A549 treated with DMSO at 1 μM for 4 hours (cell line): ENCODE results near the gene CHTOP. TPM values are rescaled to one million over a fixed set of nuclear protein-coding genes. Genes with fewer than 3 reads are reported as not detected.

ENCODE experiments used
- total RNA-seq: library from RNA; stranded (reverse); fragments of 200-300 nt; extraction: Qiagen RNA extraction; gene quantifications from 5 replicates; pipeline ENCODE4 v1.2.3, GENCODE V29; 2022; ENCODE audit warnings: low read depth

CHTOP gene
- total RNA-seq = 72.8 to 90.3 TPM (median 76.0 TPM) in 5 replicates

GRCh38 chr1:153633754-153634665 is at the start of gene CHTOP:
TSS of gene CHTOP (plus strand) at chr1:153634066. CDS start at chr1:153636589, 2,523 bp downstream.

GRCh38 chr1:153612755-153613331 is 21.0 kb upstream of the CHTOP start, which contains the start of gene S100A16:
TSS of gene S100A16 (minus strand) at chr1:153613137. CDS start at chr1:153608151, 4,986 bp downstream.

GRCh38 chr1:153616144-153616916 is 17.5 kb upstream of the CHTOP start, which contains the start of gene S100A14:
TSS of gene S100A14 (minus strand) at chr1:153616325. CDS start at chr1:153615858, 467 bp downstream.

GRCh38 chr1:153626904-153627714 is 6.8 kb upstream of the CHTOP start, which contains the start of gene S100A13:
TSS of gene S100A13 (minus strand) at chr1:153627505. CDS start at chr1:153626472, 1,033 bp downstream.

GRCh38 chr1:153627715-153628626 is 5.9 kb upstream of the CHTOP start, which contains the start of gene S100A1:
TSS of gene S100A1 (plus strand) at chr1:153628434. CDS start at chr1:153630522, 2,088 bp downstream.

GRCh38 chr1:153658400-153659174 is 24.7 kb downstream of the CHTOP start, which contains the start of gene SNAPIN:
TSS of gene SNAPIN (plus strand) at chr1:153658703. CDS start at chr1:153658744, 41 bp downstream.

GRCh38 chr1:153670859-153671627 is 37.2 kb downstream of the CHTOP start, which contains the start of gene ILF2:
TSS of gene ILF2 (minus strand) at chr1:153670993. CDS start at chr1:153670922, 71 bp downstream.

GRCh38 chr1:153678519-153679336 is 44.9 kb downstream of the CHTOP start, which contains the start of gene NPR1:
TSS of gene NPR1 (plus strand) at chr1:153678688. CDS start at chr1:153679109, 421 bp downstream.

Other genes starting within 250 kb of the CHTOP start
- gene S100A8, start 243.0 kb upstream of the CHTOP start, total RNA-seq = not detected in 5 replicates
- not detected in 5 replicates for gene S100A7A, start 217.5 kb upstream of the CHTOP start, total RNA-seq
- gene S100A7, start 173.4 kb upstream of the CHTOP start, total RNA-seq = not detected in 5 replicates
- gene S100A6, start 98.1 kb upstream of the CHTOP start, total RNA-seq = 3,152 to 3,428 TPM (median 3,355 TPM) in 5 replicates
- 0.52 to 0.90 TPM (median 0.69 TPM) in 4 of 5 replicates, not detected in the other for gene S100A5, start 93.1 kb upstream of the CHTOP start, total RNA-seq
- 1,502 to 1,789 TPM (median 1,685 TPM) in 5 replicates for gene S100A4, start 88.3 kb upstream of the CHTOP start, total RNA-seq
- 79.7 to 94.4 TPM (median 93.6 TPM) in 5 replicates for gene S100A3, start 84.8 kb upstream of the CHTOP start, total RNA-seq
- gene S100A2, start 68.2 kb upstream of the CHTOP start, total RNA-seq = 16.8 to 29.9 TPM (median 23.4 TPM) in 5 replicates
- gene S100A16, start 20.9 kb upstream of the CHTOP start, total RNA-seq = 441 to 483 TPM (median 469 TPM) in 5 replicates
- 0.30 to 0.74 TPM (median 0.60 TPM) in 5 replicates for gene S100A14, start 17.7 kb upstream of the CHTOP start, total RNA-seq
- 154 to 169 TPM (median 160 TPM) in 5 replicates for gene S100A13, start 6.6 kb upstream of the CHTOP start, total RNA-seq
- gene S100A1, start 5.6 kb upstream of the CHTOP start, total RNA-seq = 0.15 to 0.83 TPM (median 0.47 TPM) in 5 replicates
- gene SNAPIN, start 24.6 kb downstream of the CHTOP start, total RNA-seq = 53.6 to 58.0 TPM (median 56.5 TPM) in 5 replicates
- gene ILF2, start 36.9 kb downstream of the CHTOP start, total RNA-seq = 268 to 316 TPM (median 275 TPM) in 5 replicates
- gene NPR1, start 44.6 kb downstream of the CHTOP start, total RNA-seq = 0.95 to 1.3 TPM (median 1.1 TPM) in 5 replicates
- 12.0 to 23.1 TPM (median 21.7 TPM) in 5 replicates for gene INTS3, start 94.0 kb downstream of the CHTOP start, total RNA-seq
- 1.1 to 2.0 TPM (median 1.4 TPM) in 5 replicates for gene SLC27A3, start 141.3 kb downstream of the CHTOP start, total RNA-seq